Measurements from ENCODE around the gene CACHD1. TPM values are rescaled to one million over a fixed set of nuclear protein-coding genes. Genes with fewer than 3 reads are reported as not detected.

CACHD1 gene
- total and polyA plus RNA-seq, 2 donors (not counting 1 experiment from before 2014, with no cell fraction given), result 2.9 to 5.4 TPM

DNA sequence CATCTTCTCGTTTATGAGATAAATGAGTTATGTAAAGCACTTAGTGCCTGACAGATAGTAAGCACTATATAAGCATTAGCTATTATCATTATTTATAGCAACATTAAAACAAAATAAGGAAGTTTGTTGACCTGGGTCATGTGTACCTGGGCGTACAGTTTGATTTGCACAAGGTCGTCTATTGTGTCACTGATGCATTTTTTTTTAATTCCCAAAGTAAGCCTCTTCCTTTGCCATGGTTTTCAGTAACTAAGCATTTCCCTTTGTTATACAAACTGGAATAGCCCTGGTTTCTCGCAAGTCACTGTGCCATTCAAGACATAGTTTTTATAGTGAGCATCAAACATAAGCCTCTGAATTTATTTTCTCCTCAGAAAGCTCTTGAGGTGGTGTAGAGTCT lies 72.2 kb downstream of the CACHD1 start:
- Histone ChIP-seq H3K27ac (ENCODE audit: insufficient read depth, low read length) (no peak overlapping the region), H3K36me3 (ENCODE audit: control insufficient read depth, insufficient read depth, low read length) (no peaks in the 10 kb centered on the region), H2AFZ (ENCODE audit: low read length) (no peak overlapping the region), H3K79me2 (ENCODE audit: control insufficient read depth, insufficient read depth, low read length) (no peaks in the 10 kb centered on the region), H3K9ac (ENCODE audit: insufficient read depth, low read length) (no peak overlapping the region), H3K4me1 (ENCODE audit: control insufficient read depth, extremely low read depth, insufficient read depth, low read length) (peaks cover 4% of the 10 kb centered on the region), H4K20me1 (ENCODE audit: control insufficient read depth, extremely low read depth, insufficient read depth, low read length) (no peaks in the 10 kb centered on the region), H3K4me3 (replicated peaks in 1 of 4; ENCODE audit: control extremely low read depth in 1 of 4, insufficient read depth in 1 of 4, low read depth in 3 of 4, low read length in 4 of 4) (no peak overlapping the region), H3K4me2 (ENCODE audit: extremely low read depth, insufficient read depth, low read length) (no peak overlapping the region), H3K9me3 (ENCODE audit: control insufficient read depth, insufficient read depth, low read depth, low read length) (no peaks in the 10 kb centered on the region), H3K27me3 (ENCODE audit: control insufficient read depth, insufficient read depth, low read length) (no peaks in the 10 kb centered on the region)
- TF ChIP-seq, protein P1, sequence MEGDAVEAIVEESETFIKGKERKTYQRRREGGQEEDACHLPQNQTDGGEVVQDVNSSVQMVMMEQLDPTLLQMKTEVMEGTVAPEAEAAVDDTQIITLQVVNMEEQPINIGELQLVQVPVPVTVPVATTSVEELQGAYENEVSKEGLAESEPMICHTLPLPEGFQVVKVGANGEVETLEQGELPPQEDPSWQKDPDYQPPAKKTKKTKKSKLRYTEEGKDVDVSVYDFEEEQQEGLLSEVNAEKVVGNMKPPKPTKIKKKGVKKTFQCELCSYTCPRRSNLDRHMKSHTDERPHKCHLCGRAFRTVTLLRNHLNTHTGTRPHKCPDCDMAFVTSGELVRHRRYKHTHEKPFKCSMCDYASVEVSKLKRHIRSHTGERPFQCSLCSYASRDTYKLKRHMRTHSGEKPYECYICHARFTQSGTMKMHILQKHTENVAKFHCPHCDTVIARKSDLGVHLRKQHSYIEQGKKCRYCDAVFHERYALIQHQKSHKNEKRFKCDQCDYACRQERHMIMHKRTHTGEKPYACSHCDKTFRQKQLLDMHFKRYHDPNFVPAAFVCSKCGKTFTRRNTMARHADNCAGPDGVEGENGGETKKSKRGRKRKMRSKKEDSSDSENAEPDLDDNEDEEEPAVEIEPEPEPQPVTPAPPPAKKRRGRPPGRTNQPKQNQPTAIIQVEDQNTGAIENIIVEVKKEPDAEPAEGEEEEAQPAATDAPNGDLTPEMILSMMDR (conservative IDR thresholded peaks at IDR 0.05 in 1 of 2, IDR thresholded peaks at IDR 0.05 in 1 of 2; ENCODE audit: low read depth in 1 of 2, low read length in 2 of 2), result no peak
- no peak for DNase-seq (ENCODE audit: low read depth in 2 of 2)

DNA sequence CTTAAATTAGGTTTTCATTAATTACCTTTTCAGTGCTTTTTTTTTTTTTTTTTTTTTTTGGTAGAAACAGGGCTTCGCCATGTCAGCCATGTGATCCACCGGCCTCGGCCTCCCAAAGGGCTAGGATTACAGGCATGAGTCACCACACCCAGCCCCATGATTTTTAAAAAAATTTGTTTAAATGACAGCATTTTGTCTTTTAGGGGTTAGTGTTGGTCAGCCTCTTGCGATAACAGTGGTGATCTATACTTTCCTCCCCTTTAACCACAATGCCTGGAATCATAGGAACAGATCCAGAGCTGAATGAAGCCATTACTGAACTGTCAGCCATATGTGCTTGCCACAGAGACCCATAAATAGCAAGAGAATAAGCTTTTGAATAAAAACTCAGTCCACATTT lies 73.9 kb downstream of the CACHD1 start:
- no peaks in the 10 kb centered on the region for H4K20me1 ChIP-seq (ENCODE audit: control insufficient read depth, extremely low read depth, insufficient read depth, low read length)
- no peak overlapping the region for H3K4me3 ChIP-seq (replicated peaks in 1 of 4; ENCODE audit: control extremely low read depth in 1 of 4, insufficient read depth in 1 of 4, low read depth in 3 of 4, low read length in 4 of 4)
- no peaks in the 10 kb centered on the region for H3K27me3 ChIP-seq (ENCODE audit: control insufficient read depth, insufficient read depth, low read length)
- no peak overlapping the region for H3K9ac ChIP-seq (ENCODE audit: insufficient read depth, low read length)
- H3K9me3 ChIP-seq (ENCODE audit: control insufficient read depth, insufficient read depth, low read depth, low read length), result no peaks in the 10 kb centered on the region
- no peak overlapping the region for H3K4me2 ChIP-seq (ENCODE audit: extremely low read depth, insufficient read depth, low read length)
- H3K79me2 ChIP-seq (ENCODE audit: control insufficient read depth, insufficient read depth, low read length), result no peaks in the 10 kb centered on the region
- H3K27ac ChIP-seq (ENCODE audit: insufficient read depth, low read length), result no peak overlapping the region
- DNase-seq (ENCODE audit: low read depth in 2 of 2), result peak in 1 of 2 donors; percentile 51
- peaks cover 4% of the 10 kb centered on the region for H3K4me1 ChIP-seq (ENCODE audit: control insufficient read depth, extremely low read depth, insufficient read depth, low read length)
- TF ChIP-seq, protein P1 (conservative IDR thresholded peaks at IDR 0.05 in 1 of 2, IDR thresholded peaks at IDR 0.05 in 1 of 2; ENCODE audit: low read depth in 1 of 2, low read length in 2 of 2), result no peak
- TF ChIP-seq EZH2 (IDR thresholded peaks at IDR 0.05; ENCODE audit: low read length, missing control alignments), result no peak
- no peaks in the 10 kb centered on the region for H3K36me3 ChIP-seq (ENCODE audit: control insufficient read depth, insufficient read depth, low read length)
- no peak overlapping the region for H2AFZ ChIP-seq (ENCODE audit: low read length)

DNA sequence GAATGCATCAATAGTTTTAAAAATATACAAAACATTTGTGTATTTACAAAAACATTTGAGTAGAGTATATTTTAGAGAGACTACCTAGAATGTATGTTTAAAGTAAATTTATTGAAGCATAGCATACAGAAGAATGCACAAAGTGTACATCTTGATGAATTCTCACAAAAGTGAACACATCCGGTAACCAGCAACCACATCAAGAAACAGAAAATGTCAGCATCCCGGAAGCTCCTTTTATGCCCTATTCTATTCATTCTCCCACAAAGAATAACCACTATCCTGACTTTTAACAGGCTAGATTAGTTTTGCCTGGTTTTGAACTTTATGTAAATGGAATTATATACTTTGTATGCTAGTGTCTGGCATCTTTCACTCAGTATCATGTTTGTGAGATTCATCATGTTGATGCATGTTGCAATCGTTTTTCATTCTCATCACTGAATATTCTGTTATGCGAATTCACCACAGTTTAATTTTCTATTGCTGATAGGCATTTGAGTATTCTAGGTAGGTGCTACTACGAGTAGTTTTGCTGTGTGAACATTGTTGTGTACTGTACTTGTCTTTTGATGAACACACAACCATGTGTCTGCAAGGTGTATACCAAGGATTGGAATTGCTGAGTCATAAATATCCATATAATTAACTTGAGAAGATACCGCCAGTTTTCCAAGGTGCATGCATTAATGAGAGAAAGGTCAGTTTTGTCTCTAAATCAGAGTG lies 75.4 kb downstream of the CACHD1 start:
- Histone ChIP-seq H3K4me2 (ENCODE audit: extremely low read depth, insufficient read depth, low read length) (no peak overlapping the region), H3K9me3 (ENCODE audit: control insufficient read depth, insufficient read depth, low read depth, low read length) (no peaks in the 10 kb centered on the region), H2AFZ (ENCODE audit: low read length) (no peak overlapping the region), H3K9ac (ENCODE audit: insufficient read depth, low read length) (no peak overlapping the region), H3K27ac (ENCODE audit: insufficient read depth, low read length) (no peak overlapping the region), H3K79me2 (ENCODE audit: control insufficient read depth, insufficient read depth, low read length) (no peaks in the 10 kb centered on the region), H3K4me1 (ENCODE audit: control insufficient read depth, extremely low read depth, insufficient read depth, low read length) (no peaks in the 10 kb centered on the region), H3K27me3 (ENCODE audit: control insufficient read depth, insufficient read depth, low read length) (no peaks in the 10 kb centered on the region), H3K36me3 (ENCODE audit: control insufficient read depth, insufficient read depth, low read length) (no peaks in the 10 kb centered on the region), H3K4me3 (replicated peaks in 1 of 4; ENCODE audit: control extremely low read depth in 1 of 4, insufficient read depth in 1 of 4, low read depth in 3 of 4, low read length in 4 of 4) (no peak overlapping the region), H4K20me1 (ENCODE audit: control insufficient read depth, extremely low read depth, insufficient read depth, low read length) (no peaks in the 10 kb centered on the region)
- no peak for DNase-seq (ENCODE audit: low read depth in 2 of 2)
- TF ChIP-seq, protein P1 (conservative IDR thresholded peaks at IDR 0.05 in 1 of 2, IDR thresholded peaks at IDR 0.05 in 1 of 2; ENCODE audit: low read depth in 1 of 2, low read length in 2 of 2), result no peak
- no peak for TF ChIP-seq EZH2 (IDR thresholded peaks at IDR 0.05; ENCODE audit: low read length, missing control alignments)
